CD4-positive, alpha-beta T cell (primary cell): ENCODE data around the gene RCOR1. TPM values are rescaled to one million over a fixed set of nuclear protein-coding genes. Genes with fewer than 3 reads are reported as not detected.

Source experiments
- ATAC-seq: fragments of 200-7000 bp; cut with Tn5 transposase; one replicate; pipeline ENCODE4 v1.10.0; 2022; ENCODE audit warnings: mild to moderate bottlenecking; ENCODE audit not compliant: poor library complexity
- CTCF ChIA-PET: fragments of 350-600 bp; sonication (Branson Sonifier 250); formaldehyde crosslinking; loops from one replicate; lab custom pipeline; 2021; ENCODE audit warnings: antibody characterized with exemption, inconsistent platforms; lab: Charles Lee
- POLR2A ChIA-PET: fragments of 350-600 bp; sonication (Branson Sonifier 250); formaldehyde crosslinking; loops from one replicate; lab custom pipeline; 2021; ENCODE audit warnings: antibody characterized with exemption, inconsistent platforms; lab: Charles Lee
- DNase-seq, 14 experiments: peaks; one replicate each; pipeline ENCODE4 v3.0.0-alpha.2; 2013 to 2020; ENCODE audit warnings: mixed read lengths in 2 of 14
- H3K27ac ChIP-seq, 2 donors: one replicate each; pipeline versions ENCODE4 v1.5.1 to v1.7.0; 2013; ENCODE audit warnings: low read length in 2 of 2, low read depth in 1 of 2, mild to moderate bottlenecking in 1 of 2
- H3K27me3 ChIP-seq, 2 experiments: 1 replicate in 1 of 2; 2 replicates in 1 of 2; pipeline versions ENCODE4 v1.6.1 to v1.7.0; 2013; ENCODE audit warnings: low read length in 2 of 2, control low read depth in 1 of 2, mild to moderate bottlenecking in 1 of 2, moderate library complexity in 1 of 2; ENCODE audit not compliant: insufficient read depth in 2 of 2, control insufficient read depth in 1 of 2
- H3K36me3 ChIP-seq: one replicate; pipeline ENCODE4 v1.6.1; 2013; ENCODE audit warnings: low read length, control low read depth; ENCODE audit not compliant: insufficient read depth
- H3K4me1 ChIP-seq: one replicate; pipeline ENCODE4 v1.6.1; 2013; ENCODE audit warnings: low read length, control low read depth; ENCODE audit not compliant: insufficient read depth
- H3K4me3 ChIP-seq: one replicate; pipeline ENCODE4 v1.5.1; 2013; ENCODE audit warnings: mild to moderate bottlenecking, low read length, moderate library complexity
- H3K9me3 ChIP-seq, 2 experiments: 1 replicate in 1 of 2; 2 replicates in 1 of 2; pipeline versions ENCODE4 v1.6.1 to v1.7.0; 2013; ENCODE audit warnings: low read length in 2 of 2, mild to moderate bottlenecking in 2 of 2, control low read depth in 1 of 2, moderate library complexity in 1 of 2; ENCODE audit not compliant: control insufficient read depth in 1 of 2, insufficient read depth in 1 of 2
- H3K27ac Mint-ChIP-seq: one replicate; pipeline ENCODE4 v1.8.0; 2020; ENCODE audit warnings: mixed read lengths
- H3K27me3 Mint-ChIP-seq: one replicate; pipeline ENCODE4 v1.8.0; 2021; ENCODE audit warnings: mixed read lengths
- H3K36me3 Mint-ChIP-seq: one replicate; pipeline ENCODE4 v1.8.0; 2021; ENCODE audit warnings: low read depth, mixed read lengths
- H3K4me1 Mint-ChIP-seq: one replicate; pipeline ENCODE4 v1.8.0; 2021; ENCODE audit warnings: low read depth, mixed read lengths
- H3K4me3 Mint-ChIP-seq: one replicate; pipeline ENCODE4 v1.8.0; 2020; ENCODE audit warnings: mild to moderate bottlenecking, mixed read lengths
- H3K9me3 Mint-ChIP-seq: one replicate; pipeline ENCODE4 v1.8.0; 2020; ENCODE audit warnings: mixed read lengths
- intact Hi-C, 2 experiments: fragments of 100-400 bp; cut with DNase I in 1 of 2; cut with micrococcal nuclease in 1 of 2; formaldehyde crosslinking; loops; one replicate each; pipeline versions ENCODE4 v1.15.1 to v1.9.0; 2023 to 2025; cut with DNase I, micrococcal nuclease
- total RNA-seq, 174 experiments: library from RNA in 2 of 174; stranded (reverse) in 2 of 174; gene quantifications; one replicate each; pipeline ENCODE4 v1.2.3 and lab custom pipeline; 2021 to 2026
- TF ChIP-seq, protein P1 (sequence below): fragments of 200-600 bp; IDR thresholded peaks from one replicate; pipeline ENCODE4 v1.8.0; 2022; ENCODE audit warnings: antibody characterized with exemption, mild to moderate bottlenecking

The RCOR1 gene
- total RNA-seq, 2 experiments from 2014 or later, result 20.5 to 23.1 TPM

DNA sequence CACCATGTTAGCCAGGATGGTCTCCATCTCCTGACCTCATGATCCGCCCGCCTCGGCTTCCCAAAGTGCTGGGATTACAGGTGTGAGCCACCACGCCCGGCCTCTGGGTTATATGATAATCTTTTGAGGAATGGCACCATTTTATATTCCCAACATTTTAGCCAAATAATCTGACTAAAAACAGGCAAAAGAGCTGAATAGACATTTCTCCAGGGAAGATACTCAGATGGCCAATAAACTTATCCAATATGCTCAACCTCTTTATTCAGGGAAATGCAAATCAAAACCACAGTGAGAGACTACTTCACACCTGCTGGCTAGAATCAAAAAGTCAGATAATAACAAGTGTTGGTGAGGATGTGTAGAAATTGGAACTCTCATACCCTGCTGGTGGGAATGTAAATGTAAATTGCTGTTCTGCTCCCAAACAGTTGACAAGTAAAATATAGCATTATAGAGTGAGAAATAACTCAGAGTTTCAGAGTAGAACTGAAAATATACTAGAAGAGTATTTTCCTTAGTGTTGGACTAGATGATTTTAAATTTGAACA lies 80.0 kb downstream of the RCOR1 start:
- intact Hi-C loops, result no loop called here
- Mint-ChIP-seq H3K9me3 (no peaks in the 10 kb centered on the region), H3K36me3 (peaks cover 21% of the 10 kb centered on the region), H3K4me3 (no peak overlapping the region), H3K27ac (no peak overlapping the region), H3K27me3 (no peaks in the 10 kb centered on the region), H3K4me1 (peaks cover 18% of the 10 kb centered on the region)
- TF ChIP-seq, protein P1, sequence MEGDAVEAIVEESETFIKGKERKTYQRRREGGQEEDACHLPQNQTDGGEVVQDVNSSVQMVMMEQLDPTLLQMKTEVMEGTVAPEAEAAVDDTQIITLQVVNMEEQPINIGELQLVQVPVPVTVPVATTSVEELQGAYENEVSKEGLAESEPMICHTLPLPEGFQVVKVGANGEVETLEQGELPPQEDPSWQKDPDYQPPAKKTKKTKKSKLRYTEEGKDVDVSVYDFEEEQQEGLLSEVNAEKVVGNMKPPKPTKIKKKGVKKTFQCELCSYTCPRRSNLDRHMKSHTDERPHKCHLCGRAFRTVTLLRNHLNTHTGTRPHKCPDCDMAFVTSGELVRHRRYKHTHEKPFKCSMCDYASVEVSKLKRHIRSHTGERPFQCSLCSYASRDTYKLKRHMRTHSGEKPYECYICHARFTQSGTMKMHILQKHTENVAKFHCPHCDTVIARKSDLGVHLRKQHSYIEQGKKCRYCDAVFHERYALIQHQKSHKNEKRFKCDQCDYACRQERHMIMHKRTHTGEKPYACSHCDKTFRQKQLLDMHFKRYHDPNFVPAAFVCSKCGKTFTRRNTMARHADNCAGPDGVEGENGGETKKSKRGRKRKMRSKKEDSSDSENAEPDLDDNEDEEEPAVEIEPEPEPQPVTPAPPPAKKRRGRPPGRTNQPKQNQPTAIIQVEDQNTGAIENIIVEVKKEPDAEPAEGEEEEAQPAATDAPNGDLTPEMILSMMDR, result no peak
- POLR2A ChIA-PET, result no interaction called here
- ATAC-seq (no peak), DNase-seq (no peak)
- CTCF ChIA-PET, result no interaction called here
- Histone ChIP-seq H3K4me3 (no peak overlapping the region), H3K9me3 (no peaks in the 10 kb centered on the region), H3K27ac (no peak overlapping the region), H3K27me3 (no peaks in the 10 kb centered on the region), H3K36me3 (no peaks in the 10 kb centered on the region), H3K4me1 (no peaks in the 10 kb centered on the region)

- Histone ChIP-seq H3K4me3 (no peak overlapping the region), H3K27ac (no peak overlapping the region), H3K4me1 (no peaks in the 10 kb centered on the region), H3K36me3 (no peaks in the 10 kb centered on the region), H3K9me3 (no peaks in the 10 kb centered on the region), H3K27me3 (no peaks in the 10 kb centered on the region)
- ATAC-seq, result no peak
- peaks cover 21% of the 10 kb centered on the region for H3K36me3 Mint-ChIP-seq
- no peak overlapping the region for H3K27ac Mint-ChIP-seq
- intact Hi-C loops, result no loop called here
- H3K4me1 Mint-ChIP-seq, result peaks cover 11% of the 10 kb centered on the region
- CTCF ChIA-PET, result no interaction called here
- TF ChIP-seq, protein P1, result no peak
- no peaks in the 10 kb centered on the region for H3K27me3 Mint-ChIP-seq
- DNase-seq, result no peak
- no peaks in the 10 kb centered on the region for H3K9me3 Mint-ChIP-seq
- no peak overlapping the region for H3K4me3 Mint-ChIP-seq
- POLR2A ChIA-PET, result no interaction called here
These were observed 82.9 kb downstream of the RCOR1 start for GRCh38 chr14:102675396-102675795.

GRCh38 chr14:102678394-102678793 lies 85.9 kb downstream of the RCOR1 start:
- Mint-ChIP-seq H3K4me3 (no peak overlapping the region), H3K36me3 (peaks cover 30% of the 10 kb centered on the region), H3K27me3 (no peaks in the 10 kb centered on the region), H3K27ac (no peak overlapping the region), H3K9me3 (no peaks in the 10 kb centered on the region), H3K4me1 (peaks cover 11% of the 10 kb centered on the region)
- DNase-seq, result no peak
- intact Hi-C loops, result no loop called here
- H3K27me3 ChIP-seq, result no peaks in the 10 kb centered on the region
- no peak overlapping the region for H3K27ac ChIP-seq
- no peak overlapping the region for H3K4me3 ChIP-seq
- ChIA-PET POLR2A (no interaction called here), CTCF (no interaction called here)
- no peaks in the 10 kb centered on the region for H3K9me3 ChIP-seq
- no peak for ATAC-seq
- TF ChIP-seq, protein P1, result no peak
- peaks cover 11% of the 10 kb centered on the region for H3K36me3 ChIP-seq
- no peaks in the 10 kb centered on the region for H3K4me1 ChIP-seq
